NCI-H1694 (cell line): ENCODE data around the gene IL26.

Experiments used
- DNase-seq: peaks from one replicate; lab custom pipeline; 2025; lab: John Stamatoyannopoulos, UW

IL26 gene

GRCh38 chr12:68156636-68157035 is 69.0 kb downstream of the IL26 start:
- no peak for DNase-seq

DNA sequence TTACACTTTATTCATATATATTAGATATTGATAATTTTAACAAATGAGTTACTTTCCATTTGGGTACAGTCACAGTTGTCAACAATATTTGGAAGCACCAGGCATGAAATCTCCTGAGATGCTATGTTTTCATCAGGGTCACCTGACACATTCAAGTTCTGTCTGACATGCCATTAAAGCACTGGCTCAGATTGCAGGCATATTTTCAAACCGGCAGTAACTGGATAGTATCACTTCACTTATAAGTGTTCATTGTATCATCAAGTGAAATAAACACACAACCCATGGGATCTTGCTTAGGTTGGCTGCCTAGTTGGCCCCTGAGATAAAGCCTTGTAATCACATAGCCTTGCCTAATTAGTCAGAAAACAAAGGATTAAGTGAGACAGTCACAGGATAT is 70.8 kb downstream of the IL26 start:
- no peak for DNase-seq
